Measurements from ENCODE around the gene CAST. TPM values are rescaled to one million over a fixed set of nuclear protein-coding genes. Genes with fewer than 3 reads are reported as not detected.
A peak's percentile ranks its signal among the peaks of the same experiment; 100 is the strongest.

The CAST gene
- total and polyA plus RNA-seq, 9 donors: 97.6 to 135 (median 116) TPM

DNA sequence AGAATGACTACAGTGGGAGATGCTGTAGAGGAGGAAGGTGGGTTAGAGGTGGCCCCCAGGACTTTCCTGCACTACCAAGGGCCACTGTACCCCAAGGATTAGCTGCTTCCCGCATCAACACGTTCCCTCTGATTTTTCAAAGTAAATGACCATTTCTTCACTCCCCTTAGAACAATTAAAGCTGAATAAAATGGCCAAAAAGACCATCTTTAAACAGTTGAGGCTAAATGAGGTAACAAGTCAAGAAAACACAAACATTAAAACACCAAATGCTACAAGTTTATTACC is 146.3 kb downstream of the CAST start:
- peaks cover 7% of the 10 kb centered on the region for H3K4me1 ChIP-seq (ENCODE audit: control insufficient read depth, insufficient read depth, low read length)
- DNase-seq: no peak
- H3K27me3 ChIP-seq (ENCODE audit: control insufficient read depth, insufficient read depth, low read length): no peaks in the 10 kb centered on the region
- peak overlapping the region; percentile 94 for H3K4me3 ChIP-seq (ENCODE audit: low read length)
- WGBS (ENCODE audit: insufficient coverage): no CpG with 5 or more reads among the region's 2 CpGs
- no peaks in the 10 kb centered on the region for H3K36me3 ChIP-seq (ENCODE audit: control insufficient read depth, insufficient read depth, low read length)
- peak overlapping the region; percentile 100 for H3K27ac ChIP-seq (ENCODE audit: low read length)
- no peaks in the 10 kb centered on the region for H3K9me3 ChIP-seq (replicated peaks; ENCODE audit: control insufficient read depth, low read depth, low read length)

DNA sequence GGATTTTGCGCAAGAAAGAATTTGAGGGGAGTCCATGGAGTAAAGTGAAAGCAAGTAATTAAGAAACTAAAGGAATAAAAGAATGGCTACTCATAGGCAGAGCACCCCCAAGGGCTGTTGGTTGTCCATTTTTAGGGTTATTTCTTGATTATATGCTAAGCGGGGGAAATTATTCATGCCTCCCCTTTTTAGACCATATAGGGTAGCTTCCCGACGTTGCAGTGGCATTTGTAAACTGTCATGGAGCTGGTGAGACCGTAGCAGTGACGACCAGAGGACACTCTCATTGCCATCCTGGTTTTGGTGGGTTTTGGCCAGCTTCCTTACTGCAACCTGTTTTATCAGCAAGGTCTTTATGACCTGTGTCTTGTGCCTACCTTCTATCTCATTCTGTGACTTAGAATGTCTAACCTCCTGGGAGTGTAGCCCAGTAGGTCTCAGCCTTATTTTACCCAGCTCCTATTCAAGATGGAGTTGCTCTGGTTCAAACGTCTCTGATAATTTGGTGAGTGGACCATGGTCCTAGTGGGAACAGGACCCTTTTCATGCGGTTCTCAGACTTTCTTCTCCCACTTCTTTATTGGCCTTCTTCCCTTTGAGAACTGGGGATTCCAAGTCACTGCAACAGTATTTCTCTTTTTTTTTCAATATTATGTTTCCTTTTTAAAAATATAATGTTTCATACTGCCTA is 146.8 kb downstream of the CAST start:
- no peaks in the 10 kb centered on the region for H3K36me3 ChIP-seq (ENCODE audit: control insufficient read depth, insufficient read depth, low read length)
- no peak overlapping the region for H3K4me3 ChIP-seq (ENCODE audit: low read length)
- H3K4me1 ChIP-seq (ENCODE audit: control insufficient read depth, insufficient read depth, low read length): peaks cover 7% of the 10 kb centered on the region
- WGBS (ENCODE audit: insufficient coverage): 100% methylated on average over 3 of the region's 8 CpGs
- no peaks in the 10 kb centered on the region for H3K9me3 ChIP-seq (replicated peaks; ENCODE audit: control insufficient read depth, low read depth, low read length)
- DNase-seq: no peak
- H3K27ac ChIP-seq (ENCODE audit: low read length): peak overlapping the region; percentile 100
- H3K27me3 ChIP-seq (ENCODE audit: control insufficient read depth, insufficient read depth, low read length): no peaks in the 10 kb centered on the region

- DNase-seq: no peak
- H3K27ac ChIP-seq (ENCODE audit: low read length): no peak overlapping the region
Measured at GRCh38 chr5:96809921-96810320, 147.7 kb downstream of the CAST start.

GRCh38 chr5:96812851-96813250 is 150.7 kb downstream of the CAST start:
- Histone ChIP-seq H3K4me3 (ENCODE audit: low read length) (no peak overlapping the region), H3K36me3 (ENCODE audit: control insufficient read depth, insufficient read depth, low read length) (no peaks in the 10 kb centered on the region)

More at GRCh38 chr5:96809921-96810320, 147.7 kb downstream of the CAST start:
- H3K4me3 ChIP-seq (ENCODE audit: low read length): no peak overlapping the region
- 90% methylated on average over 8 of the region's 9 CpGs for WGBS (ENCODE audit: insufficient coverage)
- H3K9me3 ChIP-seq (replicated peaks; ENCODE audit: control insufficient read depth, low read depth, low read length): no peaks in the 10 kb centered on the region
- no peaks in the 10 kb centered on the region for H3K36me3 ChIP-seq (ENCODE audit: control insufficient read depth, insufficient read depth, low read length)
- peaks cover 7% of the 10 kb centered on the region for H3K4me1 ChIP-seq (ENCODE audit: control insufficient read depth, insufficient read depth, low read length)
- no peaks in the 10 kb centered on the region for H3K27me3 ChIP-seq (ENCODE audit: control insufficient read depth, insufficient read depth, low read length)

DNA sequence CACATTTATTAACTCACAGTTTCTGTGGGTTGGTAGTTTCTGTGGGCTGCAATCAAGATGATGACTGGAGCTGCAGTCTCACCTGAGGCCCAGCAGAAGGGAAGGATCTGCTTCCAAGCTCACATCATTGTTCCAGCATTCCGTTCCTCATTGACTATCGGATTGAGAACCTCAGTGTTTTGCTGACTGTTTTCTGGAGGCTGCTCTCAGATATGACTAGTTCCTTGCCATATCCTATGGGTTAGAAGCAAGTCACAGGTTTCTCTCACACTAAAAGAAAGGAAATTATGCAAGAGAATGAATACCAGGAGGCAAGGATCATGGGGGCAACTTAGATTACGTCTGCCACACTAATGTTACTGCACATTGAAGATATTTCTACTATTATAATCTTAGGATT is 151.9 kb downstream of the CAST start:
- no peaks in the 10 kb centered on the region for H3K4me1 ChIP-seq (ENCODE audit: control insufficient read depth, insufficient read depth, low read length)
- H3K9me3 ChIP-seq (replicated peaks; ENCODE audit: control insufficient read depth, low read depth, low read length): no peaks in the 10 kb centered on the region
- H3K27me3 ChIP-seq (ENCODE audit: control insufficient read depth, insufficient read depth, low read length): no peaks in the 10 kb centered on the region
- H3K27ac ChIP-seq (ENCODE audit: low read length): no peak overlapping the region
- DNase-seq: no peak
- 40% methylated on average over 1 of the region's 3 CpGs for WGBS (ENCODE audit: insufficient coverage)
- H3K4me3 ChIP-seq (ENCODE audit: low read length): no peak overlapping the region
- no peaks in the 10 kb centered on the region for H3K36me3 ChIP-seq (ENCODE audit: control insufficient read depth, insufficient read depth, low read length)

More at GRCh38 chr5:96812851-96813250, 150.7 kb downstream of the CAST start:
- no peak for DNase-seq
- Histone ChIP-seq H3K27me3 (ENCODE audit: control insufficient read depth, insufficient read depth, low read length) (no peaks in the 10 kb centered on the region), H3K27ac (ENCODE audit: low read length) (no peak overlapping the region), H3K9me3 (replicated peaks; ENCODE audit: control insufficient read depth, low read depth, low read length) (no peaks in the 10 kb centered on the region), H3K4me1 (ENCODE audit: control insufficient read depth, insufficient read depth, low read length) (peaks cover 2% of the 10 kb centered on the region)

DNA sequence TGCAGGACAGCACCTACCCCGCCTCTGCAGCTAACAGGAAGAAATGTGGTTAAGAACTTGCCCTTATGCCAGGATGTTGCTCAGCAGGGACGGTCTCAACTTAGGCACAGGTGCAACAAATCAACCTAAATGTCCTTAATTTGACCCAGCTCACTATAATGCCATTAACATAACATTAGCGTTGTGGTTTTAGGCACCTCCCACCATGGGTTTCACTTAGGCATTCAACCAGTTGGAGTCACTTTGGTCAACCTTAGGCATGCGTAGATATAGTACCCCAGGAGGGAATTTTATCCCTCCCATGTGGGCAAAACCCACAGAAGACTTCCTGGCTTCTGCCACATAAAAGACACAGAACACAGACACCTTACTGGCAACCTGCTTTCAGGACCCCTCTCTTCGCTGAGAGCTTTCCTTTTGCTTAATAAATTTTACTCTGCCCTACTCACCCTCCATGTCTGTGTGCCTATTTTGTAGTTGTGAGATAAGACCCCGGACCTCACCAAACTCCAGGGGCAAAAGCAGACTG is 154.3 kb downstream of the CAST start:
- 50% methylated on average over 4 of the region's 6 CpGs for WGBS (ENCODE audit: insufficient coverage)
- Histone ChIP-seq H3K4me1 (ENCODE audit: control insufficient read depth, insufficient read depth, low read length) (no peaks in the 10 kb centered on the region), H3K27me3 (ENCODE audit: control insufficient read depth, insufficient read depth, low read length) (no peaks in the 10 kb centered on the region), H3K4me3 (ENCODE audit: low read length) (no peak overlapping the region), H3K36me3 (ENCODE audit: control insufficient read depth, insufficient read depth, low read length) (no peaks in the 10 kb centered on the region), H3K9me3 (replicated peaks; ENCODE audit: control insufficient read depth, low read depth, low read length) (no peaks in the 10 kb centered on the region), H3K27ac (ENCODE audit: low read length) (no peak overlapping the region)
- no peak for DNase-seq

DNA sequence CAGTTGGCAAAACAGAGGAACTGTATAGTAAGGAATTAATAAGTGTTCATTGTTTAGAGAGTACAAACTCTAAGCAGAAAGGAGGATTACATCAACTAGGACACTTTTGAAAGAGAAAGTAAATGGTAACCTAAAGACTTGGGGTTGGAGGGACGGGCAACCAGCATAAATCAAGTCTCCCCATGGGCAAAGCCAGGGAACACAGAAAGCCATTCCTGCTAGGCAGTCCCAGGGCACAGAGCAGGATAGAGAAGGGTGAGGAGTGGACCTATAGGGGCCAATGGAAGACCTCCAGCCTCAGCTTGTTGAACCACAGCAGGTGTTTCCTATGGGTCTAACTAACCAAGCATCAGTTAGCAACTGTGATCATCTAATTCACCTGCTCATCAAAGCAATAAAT is 154.8 kb downstream of the CAST start:
- no peaks in the 10 kb centered on the region for H3K27me3 ChIP-seq (ENCODE audit: control insufficient read depth, insufficient read depth, low read length)
- whole genome bisulfite sequencing (ENCODE audit: insufficient coverage): 100% methylated on average over 1 of the region's 1 CpG
- no peaks in the 10 kb centered on the region for H3K9me3 ChIP-seq (replicated peaks; ENCODE audit: control insufficient read depth, low read depth, low read length)
- H3K27ac ChIP-seq (ENCODE audit: low read length): no peak overlapping the region
- no peaks in the 10 kb centered on the region for H3K36me3 ChIP-seq (ENCODE audit: control insufficient read depth, insufficient read depth, low read length)
- DNase-seq: no peak
- H3K4me1 ChIP-seq (ENCODE audit: control insufficient read depth, insufficient read depth, low read length): no peaks in the 10 kb centered on the region
- no peak overlapping the region for H3K4me3 ChIP-seq (ENCODE audit: low read length)

GRCh38 chr5:96817506-96817905 is 155.3 kb downstream of the CAST start:
- Histone ChIP-seq H3K4me1 (ENCODE audit: control insufficient read depth, insufficient read depth, low read length) (no peaks in the 10 kb centered on the region), H3K27me3 (ENCODE audit: control insufficient read depth, insufficient read depth, low read length) (no peaks in the 10 kb centered on the region), H3K27ac (ENCODE audit: low read length) (no peak overlapping the region), H3K9me3 (replicated peaks; ENCODE audit: control insufficient read depth, low read depth, low read length) (no peaks in the 10 kb centered on the region), H3K36me3 (ENCODE audit: control insufficient read depth, insufficient read depth, low read length) (no peaks in the 10 kb centered on the region), H3K4me3 (ENCODE audit: low read length) (no peak overlapping the region)
- peak; percentile 18 for DNase-seq
- WGBS (ENCODE audit: insufficient coverage): no CpG with 5 or more reads among the region's 2 CpGs

- no peak overlapping the region for H3K4me3 ChIP-seq (ENCODE audit: low read length)
- H3K4me1 ChIP-seq (ENCODE audit: control insufficient read depth, insufficient read depth, low read length): no peaks in the 10 kb centered on the region
- H3K9me3 ChIP-seq (replicated peaks; ENCODE audit: control insufficient read depth, low read depth, low read length): no peaks in the 10 kb centered on the region
- WGBS (ENCODE audit: insufficient coverage): no CpG with 5 or more reads among the region's 8 CpGs
- no peak overlapping the region for H3K27ac ChIP-seq (ENCODE audit: low read length)
- no peaks in the 10 kb centered on the region for H3K36me3 ChIP-seq (ENCODE audit: control insufficient read depth, insufficient read depth, low read length)
- no peaks in the 10 kb centered on the region for H3K27me3 ChIP-seq (ENCODE audit: control insufficient read depth, insufficient read depth, low read length)
- no peak for DNase-seq
Measured at GRCh38 chr5:96818125-96818788, 156.1 kb downstream of the CAST start.

GRCh38 chr5:96819806-96820205 is 157.6 kb downstream of the CAST start:
- Histone ChIP-seq H3K27ac (ENCODE audit: low read length) (no peak overlapping the region), H3K4me3 (ENCODE audit: low read length) (no peak overlapping the region), H3K36me3 (ENCODE audit: control insufficient read depth, insufficient read depth, low read length) (no peaks in the 10 kb centered on the region), H3K27me3 (ENCODE audit: control insufficient read depth, insufficient read depth, low read length) (no peaks in the 10 kb centered on the region), H3K9me3 (replicated peaks; ENCODE audit: control insufficient read depth, low read depth, low read length) (no peaks in the 10 kb centered on the region), H3K4me1 (ENCODE audit: control insufficient read depth, insufficient read depth, low read length) (no peaks in the 10 kb centered on the region)
- no CpG with 5 or more reads among the region's 4 CpGs for WGBS (ENCODE audit: insufficient coverage)
- DNase-seq: no peak

Data from muscle of leg (tissue), 11 donors.